GM12878 (cell line): Measurements from ENCODE around the gene MYBBP1A. TPM values are rescaled to one million over a fixed set of nuclear protein-coding genes. Genes with fewer than 3 reads are reported as not detected.

Source experiments
- ASH2L ChIP-seq: fragments of 300-600, 200-600 bp; sonication (generic); IDR thresholded peaks from 2 replicates; pipeline ENCODE4 v1.6.1; 2017; ENCODE audit warnings: low read depth, mild to moderate bottlenecking, borderline replicate concordance
- FOXM1 ChIP-seq: IDR thresholded peaks from 2 replicates; pipeline ENCODE4 v1.6.1; 2012; ENCODE audit warnings: low read depth, mild to moderate bottlenecking, inconsistent platforms, low read length, moderate library complexity
- IKZF2 ChIP-seq, 2 experiments: fragments of 450-650 bp; IDR thresholded peaks; 2 replicates each; pipeline ENCODE4 v1.6.1; 2017; ENCODE audit warnings: mild to moderate bottlenecking in 2 of 2, moderate library complexity in 2 of 2
- MEF2A ChIP-seq: IDR thresholded peaks from 2 replicates; pipeline ENCODE4 v1.6.1; 2011; ENCODE audit warnings: low read depth, mild to moderate bottlenecking, low read length, moderate library complexity; ENCODE audit not compliant: insufficient read depth
- MXI1 ChIP-seq: fragments of 150-350 bp; IDR thresholded peaks from 2 replicates; pipeline ENCODE4 v1.6.1; 2011; ENCODE audit warnings: low read depth, mild to moderate bottlenecking, inconsistent platforms, low read length, improper control_type of control experiment
- MYB ChIP-seq: fragments of 150-350 bp; IDR thresholded peaks from 2 replicates; pipeline ENCODE4 v1.6.1; 2014; ENCODE audit warnings: mild to moderate bottlenecking, low read depth, low read length, borderline replicate concordance
- RAD51 ChIP-seq: fragments of 450-650 bp; IDR thresholded peaks from 2 replicates; pipeline ENCODE4 v1.6.1; 2016; ENCODE audit warnings: moderate library complexity, mild to moderate bottlenecking, inconsistent platforms
- SIN3A ChIP-seq: IDR thresholded peaks from 2 replicates; pipeline ENCODE4 v1.6.1; 2012; ENCODE audit warnings: low read depth, low read length, improper control_type of control experiment
- WRNIP1 ChIP-seq: IDR thresholded peaks from 2 replicates; pipeline ENCODE4 v1.6.1; 2011; ENCODE audit warnings: low read depth, low read length, improper control_type of control experiment, borderline replicate concordance
- ZBED1 ChIP-seq: IDR thresholded peaks from 2 replicates; pipeline ENCODE4 v1.6.1; 2016; ENCODE audit warnings: borderline replicate concordance
- polyA plus RNA-seq, 11 experiments: library from polyadenylated mRNA; depleted of rRNA in 4 of 11; unstranded in 6 of 11; stranded (reverse) in 5 of 11; fragments of >200 nt; fragmentation: Nextera tagmentation in 4 of 11; fragmentation: Illumina TruSeq in 1 of 11; extraction: Ambion mirVana in 4 of 11; extraction: Trizol in 1 of 11; gene quantifications; 1 replicate in 1 of 11; 2 replicates in 10 of 11; pipeline versions ENCODE4 v1.2.1 to v1.2.3, GENCODE V29; 2011 to 2016; ENCODE audit warnings: inconsistent platforms in 2 of 11, missing spikeins in 2 of 11, low read depth in 1 of 11
- total RNA-seq, 4 experiments: library from RNA; depleted of rRNA in 3 of 4; stranded (reverse); fragments of >200 nt in 3 of 4; fragmentation: Illumina TruSeq in 1 of 4; extraction: Trizol in 1 of 4; gene quantifications; 2 replicates each; pipeline versions ENCODE4 v1.2.1 to v1.2.3, GENCODE V29; 2013 to 2021
- TF ChIP-seq, protein P1 (sequence below): fragments of 450-650 bp; formaldehyde crosslinking; IDR thresholded peaks from 2 replicates; pipeline ENCODE4 v1.4.0; 2020; ENCODE audit warnings: mild to moderate bottlenecking, moderate library complexity
- TF ChIP-seq, protein P2 (sequence below): IDR thresholded peaks from 2 replicates; pipeline ENCODE4 v1.6.1; 2012; ENCODE audit warnings: low read depth, low read length, improper control_type of control experiment
- TF ChIP-seq, protein P3 (sequence below): IDR thresholded peaks from 2 replicates; pipeline ENCODE4 v1.6.1; 2011; ENCODE audit warnings: mild to moderate bottlenecking, low read depth, low read length, moderate library complexity; ENCODE audit not compliant: insufficient replicate concordance
- TF ChIP-seq, protein P4 (sequence below): fragments of 450-650 bp; formaldehyde crosslinking; IDR thresholded peaks from 2 replicates; pipeline ENCODE4 v1.4.0; 2022; ENCODE audit warnings: mild to moderate bottlenecking, moderate library complexity
- TF ChIP-seq, protein P5 (sequence below): fragments of 450-650 bp; conservative IDR thresholded peaks from 2 replicates; pipeline ENCODE4 v1.6.1; 2017; ENCODE audit warnings: mild to moderate bottlenecking, moderate library complexity
- TF ChIP-seq, protein P6 (sequence below): IDR thresholded peaks from 2 replicates; pipeline ENCODE4 v1.6.1; 2011; ENCODE audit warnings: low read depth, low read length, improper control_type of control experiment, borderline replicate concordance

MYBBP1A gene
- total and polyA plus RNA-seq, 10 of the 15 experiments (the other 5 are each of a cell fraction or from before 2014, with no cell fraction given) = 2.5 to 121 (median 71.6) TPM

DNA sequence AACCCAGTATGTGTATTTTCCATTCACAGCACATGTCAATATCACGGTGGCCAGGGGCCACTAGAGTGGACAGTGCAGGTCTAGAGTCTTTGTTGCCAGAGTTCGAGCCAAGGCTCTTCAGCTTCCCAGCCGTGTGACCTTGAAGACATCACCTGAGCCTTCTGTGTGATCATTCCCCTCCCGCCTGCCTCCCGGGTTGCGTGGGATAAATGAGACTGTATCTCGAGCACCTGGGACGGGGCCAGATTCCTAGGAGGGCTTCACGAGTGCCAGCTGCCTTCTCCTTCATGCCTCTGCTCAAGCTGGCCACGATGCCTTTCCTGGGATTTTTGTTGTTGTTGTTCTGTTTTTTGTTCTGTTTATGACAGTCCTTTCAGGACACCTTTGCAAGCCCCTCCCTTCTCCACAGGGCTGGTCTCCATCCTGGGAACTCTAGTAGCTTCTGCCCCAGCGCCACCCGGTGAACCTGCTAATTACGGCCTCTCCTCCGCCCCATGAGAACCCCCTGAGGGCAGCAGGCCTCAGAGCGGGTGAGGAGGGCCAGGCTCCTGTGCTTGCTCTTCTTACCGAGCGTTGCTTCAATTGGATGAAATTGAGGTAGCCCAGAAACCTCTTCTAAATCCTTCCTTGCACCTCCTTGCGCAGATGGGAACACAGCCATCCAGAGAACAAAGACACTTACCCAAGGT is 52.6 kb downstream of the MYBBP1A start (continued):
- TF ChIP-seq, protein P1, sequence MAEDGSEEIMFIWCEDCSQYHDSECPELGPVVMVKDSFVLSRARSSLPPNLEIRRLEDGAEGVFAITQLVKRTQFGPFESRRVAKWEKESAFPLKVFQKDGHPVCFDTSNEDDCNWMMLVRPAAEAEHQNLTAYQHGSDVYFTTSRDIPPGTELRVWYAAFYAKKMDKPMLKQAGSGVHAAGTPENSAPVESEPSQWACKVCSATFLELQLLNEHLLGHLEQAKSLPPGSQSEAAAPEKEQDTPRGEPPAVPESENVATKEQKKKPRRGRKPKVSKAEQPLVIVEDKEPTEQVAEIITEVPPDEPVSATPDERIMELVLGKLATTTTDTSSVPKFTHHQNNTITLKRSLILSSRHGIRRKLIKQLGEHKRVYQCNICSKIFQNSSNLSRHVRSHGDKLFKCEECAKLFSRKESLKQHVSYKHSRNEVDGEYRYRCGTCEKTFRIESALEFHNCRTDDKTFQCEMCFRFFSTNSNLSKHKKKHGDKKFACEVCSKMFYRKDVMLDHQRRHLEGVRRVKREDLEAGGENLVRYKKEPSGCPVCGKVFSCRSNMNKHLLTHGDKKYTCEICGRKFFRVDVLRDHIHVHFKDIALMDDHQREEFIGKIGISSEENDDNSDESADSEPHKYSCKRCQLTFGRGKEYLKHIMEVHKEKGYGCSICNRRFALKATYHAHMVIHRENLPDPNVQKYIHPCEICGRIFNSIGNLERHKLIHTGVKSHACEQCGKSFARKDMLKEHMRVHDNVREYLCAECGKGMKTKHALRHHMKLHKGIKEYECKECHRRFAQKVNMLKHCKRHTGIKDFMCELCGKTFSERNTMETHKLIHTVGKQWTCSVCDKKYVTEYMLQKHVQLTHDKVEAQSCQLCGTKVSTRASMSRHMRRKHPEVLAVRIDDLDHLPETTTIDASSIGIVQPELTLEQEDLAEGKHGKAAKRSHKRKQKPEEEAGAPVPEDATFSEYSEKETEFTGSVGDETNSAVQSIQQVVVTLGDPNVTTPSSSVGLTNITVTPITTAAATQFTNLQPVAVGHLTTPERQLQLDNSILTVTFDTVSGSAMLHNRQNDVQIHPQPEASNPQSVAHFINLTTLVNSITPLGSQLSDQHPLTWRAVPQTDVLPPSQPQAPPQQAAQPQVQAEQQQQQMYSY = no peak
- TF ChIP-seq ZBED1 (no peak), ASH2L (no peak), FOXM1 (no peak), WRNIP1 (no peak), MEF2A (no peak), SIN3A (no peak), IKZF2 (IDR thresholded peaks at IDR 0.05) (no peak), MYB (no peak), RAD51 (no peak), MXI1 (no peak)
- TF ChIP-seq, protein P2, sequence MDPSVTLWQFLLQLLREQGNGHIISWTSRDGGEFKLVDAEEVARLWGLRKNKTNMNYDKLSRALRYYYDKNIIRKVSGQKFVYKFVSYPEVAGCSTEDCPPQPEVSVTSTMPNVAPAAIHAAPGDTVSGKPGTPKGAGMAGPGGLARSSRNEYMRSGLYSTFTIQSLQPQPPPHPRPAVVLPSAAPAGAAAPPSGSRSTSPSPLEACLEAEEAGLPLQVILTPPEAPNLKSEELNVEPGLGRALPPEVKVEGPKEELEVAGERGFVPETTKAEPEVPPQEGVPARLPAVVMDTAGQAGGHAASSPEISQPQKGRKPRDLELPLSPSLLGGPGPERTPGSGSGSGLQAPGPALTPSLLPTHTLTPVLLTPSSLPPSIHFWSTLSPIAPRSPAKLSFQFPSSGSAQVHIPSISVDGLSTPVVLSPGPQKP = no peak
- TF ChIP-seq, protein P3, sequence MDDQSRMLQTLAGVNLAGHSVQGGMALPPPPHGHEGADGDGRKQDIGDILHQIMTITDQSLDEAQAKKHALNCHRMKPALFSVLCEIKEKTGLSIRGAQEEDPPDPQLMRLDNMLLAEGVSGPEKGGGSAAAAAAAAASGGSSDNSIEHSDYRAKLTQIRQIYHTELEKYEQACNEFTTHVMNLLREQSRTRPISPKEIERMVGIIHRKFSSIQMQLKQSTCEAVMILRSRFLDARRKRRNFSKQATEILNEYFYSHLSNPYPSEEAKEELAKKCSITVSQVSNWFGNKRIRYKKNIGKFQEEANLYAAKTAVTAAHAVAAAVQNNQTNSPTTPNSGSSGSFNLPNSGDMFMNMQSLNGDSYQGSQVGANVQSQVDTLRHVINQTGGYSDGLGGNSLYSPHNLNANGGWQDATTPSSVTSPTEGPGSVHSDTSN = no peak
- TF ChIP-seq, protein P4, sequence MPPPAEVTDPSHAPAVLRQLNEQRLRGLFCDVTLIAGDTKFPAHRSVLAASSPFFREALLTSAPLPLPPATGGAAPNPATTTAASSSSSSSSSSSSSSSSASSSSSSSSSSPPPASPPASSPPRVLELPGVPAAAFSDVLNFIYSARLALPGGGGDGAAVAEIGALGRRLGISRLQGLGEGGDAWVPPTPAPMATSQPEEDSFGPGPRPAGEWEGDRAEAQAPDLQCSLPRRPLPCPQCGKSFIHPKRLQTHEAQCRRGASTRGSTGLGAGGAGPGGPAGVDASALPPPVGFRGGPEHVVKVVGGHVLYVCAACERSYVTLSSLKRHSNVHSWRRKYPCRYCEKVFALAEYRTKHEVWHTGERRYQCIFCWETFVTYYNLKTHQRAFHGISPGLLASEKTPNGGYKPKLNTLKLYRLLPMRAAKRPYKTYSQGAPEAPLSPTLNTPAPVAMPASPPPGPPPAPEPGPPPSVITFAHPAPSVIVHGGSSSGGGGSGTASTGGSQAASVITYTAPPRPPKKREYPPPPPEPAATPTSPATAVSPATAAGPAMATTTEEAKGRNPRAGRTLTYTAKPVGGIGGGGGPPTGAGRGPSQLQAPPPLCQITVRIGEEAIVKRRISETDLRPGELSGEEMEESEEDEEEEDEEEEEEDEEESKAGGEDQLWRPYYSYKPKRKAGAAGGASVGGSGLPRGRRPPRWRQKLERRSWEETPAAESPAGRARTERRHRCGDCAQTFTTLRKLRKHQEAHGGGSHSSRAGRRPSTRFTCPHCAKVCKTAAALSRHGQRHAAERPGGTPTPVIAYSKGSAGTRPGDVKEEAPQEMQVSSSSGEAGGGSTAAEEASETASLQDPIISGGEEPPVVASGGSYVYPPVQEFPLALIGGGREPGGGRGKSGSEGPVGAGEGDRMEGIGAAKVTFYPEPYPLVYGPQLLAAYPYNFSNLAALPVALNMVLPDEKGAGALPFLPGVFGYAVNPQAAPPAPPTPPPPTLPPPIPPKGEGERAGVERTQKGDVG = no peak
- TF ChIP-seq, protein P5, sequence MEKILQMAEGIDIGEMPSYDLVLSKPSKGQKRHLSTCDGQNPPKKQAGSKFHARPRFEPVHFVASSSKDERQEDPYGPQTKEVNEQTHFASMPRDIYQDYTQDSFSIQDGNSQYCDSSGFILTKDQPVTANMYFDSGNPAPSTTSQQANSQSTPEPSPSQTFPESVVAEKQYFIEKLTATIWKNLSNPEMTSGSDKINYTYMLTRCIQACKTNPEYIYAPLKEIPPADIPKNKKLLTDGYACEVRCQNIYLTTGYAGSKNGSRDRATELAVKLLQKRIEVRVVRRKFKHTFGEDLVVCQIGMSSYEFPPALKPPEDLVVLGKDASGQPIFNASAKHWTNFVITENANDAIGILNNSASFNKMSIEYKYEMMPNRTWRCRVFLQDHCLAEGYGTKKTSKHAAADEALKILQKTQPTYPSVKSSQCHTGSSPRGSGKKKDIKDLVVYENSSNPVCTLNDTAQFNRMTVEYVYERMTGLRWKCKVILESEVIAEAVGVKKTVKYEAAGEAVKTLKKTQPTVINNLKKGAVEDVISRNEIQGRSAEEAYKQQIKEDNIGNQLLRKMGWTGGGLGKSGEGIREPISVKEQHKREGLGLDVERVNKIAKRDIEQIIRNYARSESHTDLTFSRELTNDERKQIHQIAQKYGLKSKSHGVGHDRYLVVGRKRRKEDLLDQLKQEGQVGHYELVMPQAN = no peak
- TF ChIP-seq, protein P6, sequence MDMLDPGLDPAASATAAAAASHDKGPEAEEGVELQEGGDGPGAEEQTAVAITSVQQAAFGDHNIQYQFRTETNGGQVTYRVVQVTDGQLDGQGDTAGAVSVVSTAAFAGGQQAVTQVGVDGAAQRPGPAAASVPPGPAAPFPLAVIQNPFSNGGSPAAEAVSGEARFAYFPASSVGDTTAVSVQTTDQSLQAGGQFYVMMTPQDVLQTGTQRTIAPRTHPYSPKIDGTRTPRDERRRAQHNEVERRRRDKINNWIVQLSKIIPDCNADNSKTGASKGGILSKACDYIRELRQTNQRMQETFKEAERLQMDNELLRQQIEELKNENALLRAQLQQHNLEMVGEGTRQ = no peak
- TF ChIP-seq, all 136 proteins: peak for 0
